CD14-positive monocyte (primary cell): ENCODE measurements around the gene CHODL. TPM values are rescaled to one million over a fixed set of nuclear protein-coding genes. Genes with fewer than 3 reads are reported as not detected.

Source experiments
- DNase-seq, 3 donors: peaks; one replicate each; pipeline ENCODE4 v3.0.0-alpha.2; 2011 to 2022
- H2AFZ ChIP-seq: 2 replicates; pipeline ENCODE4 v1.6.0; 2012; ENCODE audit warnings: mild to moderate bottlenecking, low read depth, low read length, inconsistent platforms; ENCODE audit not compliant: insufficient read depth, poor library complexity, severe bottlenecking
- H3K27ac ChIP-seq, 2 donors: 1 replicate in 1 of 2; 2 replicates in 1 of 2; pipeline ENCODE4 v1.5.1; 2012 to 2013; ENCODE audit warnings: low read length in 2 of 2, control low read depth in 1 of 2, inconsistent platforms in 1 of 2, low read depth in 1 of 2, mild to moderate bottlenecking in 1 of 2
- H3K27me3 ChIP-seq, 2 donors: one replicate each; pipeline versions ENCODE4 v1.6.0 to v1.6.1; 2011 to 2013; ENCODE audit warnings: low read length in 2 of 2; ENCODE audit not compliant: control insufficient read depth in 2 of 2, insufficient read depth in 2 of 2
- H3K36me3 ChIP-seq, 2 donors: replicated peaks in 1 of 2; 1 replicate in 1 of 2; 2 replicates in 1 of 2; pipeline versions ENCODE4 v1.5.1 to v1.6.1; 2012 to 2013; ENCODE audit warnings: low read length in 2 of 2, control low read depth in 1 of 2, inconsistent platforms in 1 of 2, mild to moderate bottlenecking in 1 of 2; ENCODE audit not compliant: insufficient read depth in 2 of 2, control insufficient read depth in 1 of 2
- H3K4me1 ChIP-seq, 2 donors: 1 replicate in 1 of 2; 2 replicates in 1 of 2; pipeline versions ENCODE4 v1.5.1 to v1.6.1; 2012 to 2013; ENCODE audit warnings: low read length in 2 of 2, control low read depth in 1 of 2, inconsistent platforms in 1 of 2, mild to moderate bottlenecking in 1 of 2, moderate library complexity in 1 of 2; ENCODE audit not compliant: insufficient read depth in 2 of 2, control insufficient read depth in 1 of 2
- H3K4me2 ChIP-seq: replicated peaks from 2 replicates; pipeline ENCODE3; 2012; ENCODE audit warnings: low read length, moderate library complexity, mild to moderate bottlenecking; ENCODE audit not compliant: poor library complexity, severe bottlenecking; ENCODE audit errors: extremely low read depth
- H3K4me3 ChIP-seq, 3 experiments: fragments of 200-600 bp in 1 of 3; sonication (generic) in 1 of 3; replicated peaks in 1 of 3; 1 replicate in 2 of 3; 2 replicates in 1 of 3; pipeline ENCODE4 v1.5.1; 2011 to 2013; ENCODE audit warnings: low read length in 3 of 3, mild to moderate bottlenecking in 3 of 3, control low read depth in 2 of 3, low read depth in 2 of 3, inconsistent platforms in 1 of 3, moderate library complexity in 1 of 3
- H3K79me2 ChIP-seq: 2 replicates; pipeline ENCODE4 v1.6.0; 2012; ENCODE audit warnings: mild to moderate bottlenecking, control low read depth, inconsistent platforms, low read length, moderate library complexity; ENCODE audit not compliant: insufficient read depth
- H3K9ac ChIP-seq: 2 replicates; pipeline ENCODE4 v1.6.0; 2017; ENCODE audit warnings: low read length, mild to moderate bottlenecking; ENCODE audit not compliant: insufficient read depth, poor library complexity, severe bottlenecking
- H3K9me3 ChIP-seq, 2 donors: replicated peaks in 1 of 2; 1 replicate in 1 of 2; 2 replicates in 1 of 2; pipeline versions ENCODE4 v1.5.1 to v1.6.1; 2012 to 2013; ENCODE audit warnings: low read length in 2 of 2, control low read depth in 1 of 2; ENCODE audit not compliant: control insufficient read depth in 1 of 2, insufficient read depth in 1 of 2
- H4K20me1 ChIP-seq: 2 replicates; pipeline ENCODE4 v1.6.0; 2012; ENCODE audit warnings: mild to moderate bottlenecking, low read length, control low read depth, moderate library complexity; ENCODE audit not compliant: insufficient read depth
- H3K27ac Mint-ChIP-seq, 7 donors: one replicate each; pipeline ENCODE4 v1.8.0; 2020; ENCODE audit warnings: mild to moderate bottlenecking in 7 of 7, mixed read lengths in 7 of 7, moderate library complexity in 6 of 7, inconsistent platforms in 2 of 7
- H3K27me3 Mint-ChIP-seq, 3 donors: one replicate each; pipeline ENCODE4 v1.8.0; 2021 to 2022; ENCODE audit warnings: low read depth in 3 of 3, mild to moderate bottlenecking in 3 of 3, mixed read lengths in 3 of 3, moderate library complexity in 3 of 3, inconsistent platforms in 1 of 3
- H3K36me3 Mint-ChIP-seq, 2 donors: one replicate each; pipeline ENCODE4 v1.8.0; 2020; ENCODE audit warnings: mixed read lengths in 2 of 2, inconsistent platforms in 1 of 2, mild to moderate bottlenecking in 1 of 2
- H3K4me1 Mint-ChIP-seq: one replicate; pipeline ENCODE4 v1.8.0; 2020; ENCODE audit warnings: mild to moderate bottlenecking, mixed read lengths
- H3K4me3 Mint-ChIP-seq, 2 donors: one replicate each; pipeline ENCODE4 v1.8.0; 2020; ENCODE audit warnings: mild to moderate bottlenecking in 2 of 2, mixed read lengths in 2 of 2, moderate library complexity in 1 of 2
- H3K9me3 Mint-ChIP-seq, 7 donors: one replicate each; pipeline ENCODE4 v1.8.0; 2020 to 2022; ENCODE audit warnings: mixed read lengths in 7 of 7, mild to moderate bottlenecking in 6 of 7, moderate library complexity in 6 of 7, inconsistent platforms in 2 of 7
- WGBS: methylation state at CpG from one replicate; pipeline ENCODE4 v1.1.5; 2013; ENCODE audit warnings: missing lambda C conversion rate; ENCODE audit not compliant: insufficient coverage; 5-methylcytosine and 5-hydroxymethylcytosine counted together
- intact Hi-C, 2 donors: fragments of 100-400 bp; cut with micrococcal nuclease; formaldehyde crosslinking; loops; one replicate each; pipeline versions ENCODE4 v1.15.0 to v1.15.1; 2023
- polyA plus RNA-seq, 3 donors: library from polyadenylated mRNA; depleted of rRNA in 1 of 3; unstranded in 2 of 3; stranded (reverse) in 1 of 3; fragments of 300-500 nt in 2 of 3; fragments of >200 nt in 1 of 3; fragmentation: Illumina TruSeq in 2 of 3; gene quantifications; 1 replicate in 2 of 3; 2 replicates in 1 of 3; pipeline ENCODE4 v1.2.3, GENCODE V29; 2012 to 2021
- TF ChIP-seq, protein P1 (sequence below): fragments of 200-600 bp; IDR thresholded peaks from one replicate; pipeline ENCODE4 v1.8.0; 2022; ENCODE audit warnings: antibody characterized with exemption, mild to moderate bottlenecking

The CHODL gene
- polyA plus RNA-seq, 3 donors = not detected

DNA sequence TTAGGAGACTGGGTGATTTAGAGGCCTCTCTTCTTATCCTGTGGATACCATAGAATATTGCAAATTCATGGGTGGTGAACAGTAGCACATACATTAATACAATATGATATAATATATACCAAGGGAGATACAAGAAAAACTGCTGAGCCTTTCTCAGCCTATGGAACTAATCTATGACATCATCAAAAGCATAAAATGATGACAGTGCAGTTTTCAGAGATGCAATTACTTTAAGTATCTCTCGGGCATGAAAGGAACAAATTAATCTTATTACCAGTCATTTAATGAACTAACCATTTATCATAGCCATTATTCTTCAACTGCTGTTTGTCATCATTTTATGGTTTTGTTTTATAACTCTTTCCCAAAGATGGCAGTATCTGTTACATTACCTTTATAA lies 3.5 kb downstream of the CHODL start:
- Mint-ChIP-seq H3K4me3 (no peak overlapping the region), H3K36me3 (no peaks in the 10 kb centered on the region), H3K4me1 (peaks cover 6% of the 10 kb centered on the region), H3K9me3 (peaks cover 0 to 5% (median 4%) of the 10 kb centered on the region in 7 donors), H3K27me3 (peaks cover 18 to 27% (median 26%) of the 10 kb centered on the region in 3 donors), H3K27ac (no peak overlapping the region)
- H3K36me3 ChIP-seq = no peaks in the 10 kb centered on the region
- TF ChIP-seq, protein P1, sequence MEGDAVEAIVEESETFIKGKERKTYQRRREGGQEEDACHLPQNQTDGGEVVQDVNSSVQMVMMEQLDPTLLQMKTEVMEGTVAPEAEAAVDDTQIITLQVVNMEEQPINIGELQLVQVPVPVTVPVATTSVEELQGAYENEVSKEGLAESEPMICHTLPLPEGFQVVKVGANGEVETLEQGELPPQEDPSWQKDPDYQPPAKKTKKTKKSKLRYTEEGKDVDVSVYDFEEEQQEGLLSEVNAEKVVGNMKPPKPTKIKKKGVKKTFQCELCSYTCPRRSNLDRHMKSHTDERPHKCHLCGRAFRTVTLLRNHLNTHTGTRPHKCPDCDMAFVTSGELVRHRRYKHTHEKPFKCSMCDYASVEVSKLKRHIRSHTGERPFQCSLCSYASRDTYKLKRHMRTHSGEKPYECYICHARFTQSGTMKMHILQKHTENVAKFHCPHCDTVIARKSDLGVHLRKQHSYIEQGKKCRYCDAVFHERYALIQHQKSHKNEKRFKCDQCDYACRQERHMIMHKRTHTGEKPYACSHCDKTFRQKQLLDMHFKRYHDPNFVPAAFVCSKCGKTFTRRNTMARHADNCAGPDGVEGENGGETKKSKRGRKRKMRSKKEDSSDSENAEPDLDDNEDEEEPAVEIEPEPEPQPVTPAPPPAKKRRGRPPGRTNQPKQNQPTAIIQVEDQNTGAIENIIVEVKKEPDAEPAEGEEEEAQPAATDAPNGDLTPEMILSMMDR = no peak
- H3K79me2 ChIP-seq = no peaks in the 10 kb centered on the region
- DNase-seq = no peak
- no CpG with 5 or more reads among the region's 1 CpG for WGBS
- intact Hi-C loops = no loop called here
- H3K9ac ChIP-seq = no peak overlapping the region
- H3K27ac ChIP-seq = no peak overlapping the region
- no peak overlapping the region for H3K4me2 ChIP-seq
- H4K20me1 ChIP-seq = no peaks in the 10 kb centered on the region
- H3K4me1 ChIP-seq = peaks cover 0 to 6% of the 10 kb centered on the region in 2 donors
- H3K27me3 ChIP-seq = peaks cover 20 to 33% of the 10 kb centered on the region in 2 donors
- H3K9me3 ChIP-seq = peaks cover 0 to 5% of the 10 kb centered on the region in 2 donors
- H3K4me3 ChIP-seq = no peak overlapping the region
- H2AFZ ChIP-seq = no peak overlapping the region

DNA sequence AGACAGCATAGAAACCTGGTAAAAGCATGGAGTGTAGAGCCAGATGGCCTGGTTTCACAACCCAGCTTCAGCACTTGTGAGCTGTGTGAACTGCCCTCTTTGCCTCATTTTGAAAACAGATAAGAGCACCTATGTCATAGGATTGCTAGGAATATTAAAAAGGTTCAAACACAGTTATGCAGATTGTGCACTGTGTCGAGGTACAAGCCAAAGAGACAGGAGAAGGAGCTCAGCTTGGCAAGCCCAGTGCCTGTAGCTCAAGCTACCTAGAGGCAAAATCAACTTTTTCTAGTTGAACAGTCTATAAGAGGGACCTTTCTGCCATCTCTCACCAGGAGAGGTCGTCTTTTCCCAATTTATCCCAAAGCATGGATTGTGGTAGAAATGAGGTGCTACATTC lies 5.0 kb downstream of the CHODL start:
- peaks cover 14 to 19% (median 18%) of the 10 kb centered on the region in 3 donors for H3K27me3 Mint-ChIP-seq
- intact Hi-C loops = no loop called here
- H3K27ac Mint-ChIP-seq = no peak overlapping the region
- peaks cover 2% of the 10 kb centered on the region for H3K4me1 Mint-ChIP-seq
- Histone ChIP-seq H3K9ac (no peak overlapping the region), H3K4me3 (no peak overlapping the region), H3K27ac (no peak overlapping the region), H3K79me2 (no peaks in the 10 kb centered on the region), H2AFZ (no peak overlapping the region), H3K36me3 (no peaks in the 10 kb centered on the region), H3K4me2 (no peak overlapping the region), H3K9me3 (peaks cover 0 to 5% of the 10 kb centered on the region in 2 donors), H3K4me1 (peaks cover 0 to 3% of the 10 kb centered on the region in 2 donors), H3K27me3 (peaks cover 13 to 24% of the 10 kb centered on the region in 2 donors), H4K20me1 (no peaks in the 10 kb centered on the region)
- H3K4me3 Mint-ChIP-seq = no peak overlapping the region
- 90% methylated on average over 1 of the region's 2 CpGs for WGBS
- TF ChIP-seq, protein P1 = no peak
- DNase-seq = no peak
- H3K36me3 Mint-ChIP-seq = no peaks in the 10 kb centered on the region
- H3K9me3 Mint-ChIP-seq = peaks cover 0 to 5% (median 0%) of the 10 kb centered on the region in 7 donors
